ENCODE data around the gene IRF1.

The IRF1 gene

GRCh38 chr5:132435447-132435846 is 55.1 kb downstream of the IRF1 start:
- no peak for DNase-seq

DNA sequence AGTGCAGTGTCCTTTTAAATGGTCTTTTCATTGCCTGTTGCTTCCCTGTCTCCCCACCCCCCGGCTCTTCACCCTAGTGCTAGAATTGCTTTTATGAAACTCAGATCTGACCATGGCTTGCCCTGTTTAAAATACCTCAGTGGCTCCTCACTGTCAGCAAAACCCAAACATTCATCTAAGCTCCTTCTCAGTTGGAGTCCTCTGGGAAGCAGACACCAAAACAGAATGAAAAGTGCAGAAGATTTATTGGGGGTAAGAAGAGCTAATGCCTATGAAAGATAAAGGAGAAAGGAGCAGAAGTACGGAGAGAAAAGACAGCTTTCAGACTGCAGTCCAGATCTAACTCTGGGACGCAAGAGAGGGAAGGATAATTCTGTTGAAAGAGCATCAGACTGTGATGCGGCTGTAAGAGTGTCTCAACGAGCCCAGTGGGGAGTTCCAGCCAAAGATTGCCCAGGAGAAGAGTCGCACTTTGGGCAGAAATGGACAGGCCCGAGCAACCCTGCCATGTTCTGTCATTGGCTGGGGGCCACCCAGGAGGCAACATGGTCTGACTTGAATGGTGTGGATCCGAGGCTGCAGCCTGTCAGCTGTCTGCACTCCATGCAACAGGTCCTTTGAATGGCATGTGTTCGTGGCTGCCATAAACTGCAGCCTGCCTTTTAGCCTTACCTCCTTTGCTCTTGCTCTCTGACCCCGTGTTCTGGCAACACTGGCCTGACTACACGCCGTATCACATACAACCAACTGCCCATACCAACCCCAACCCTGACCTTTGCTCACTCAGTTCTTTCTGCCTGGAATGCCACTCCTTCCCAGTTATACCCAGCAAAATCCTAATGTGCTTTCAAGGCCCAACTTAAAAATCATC is 55.9 kb downstream of the IRF1 start:
- DNase-seq = no peak

- DNase-seq = no peak
Observed at GRCh38 chr5:132433141-132433540, 57.4 kb downstream of the IRF1 start.

GRCh38 chr5:132431632-132432031 is 58.9 kb downstream of the IRF1 start:
- DNase-seq = no peak
